ENCODE results near the gene SCEL.

Gene SCEL

GRCh38 chr13:77529501-77529840 lies 6.0 kb upstream of the SCEL start:
- TF ChIP-seq ZFX (IDR thresholded peaks at IDR 0.05) = no peak
- no peak for TF ChIP-seq CTCF (conservative IDR thresholded peaks at IDR 0.05)
- no peak overlapping the region for H3K27ac ChIP-seq

DNA sequence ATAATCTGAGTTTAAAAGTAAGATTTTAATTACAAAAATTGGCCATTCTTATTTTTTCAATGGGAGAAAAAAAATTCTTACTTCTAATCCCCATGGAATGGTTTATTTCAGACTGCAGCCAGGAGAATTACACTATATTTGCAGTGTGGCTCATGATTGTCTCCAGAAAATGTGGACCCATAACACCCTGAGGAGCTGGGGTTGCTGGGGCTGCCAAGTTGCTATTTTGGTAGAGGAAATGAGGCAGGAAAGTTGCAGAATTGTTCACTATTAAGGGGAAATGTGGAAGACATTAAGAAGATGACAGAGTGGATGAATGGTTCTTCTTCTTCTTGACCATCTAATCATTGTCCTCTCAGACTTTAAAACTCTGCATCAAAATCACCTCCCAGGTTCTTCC lies 4.6 kb upstream of the SCEL start:
- TF ChIP-seq CTCF (conservative IDR thresholded peaks at IDR 0.05) (no peak), ZFX (IDR thresholded peaks at IDR 0.05) (no peak)
- H3K27ac ChIP-seq = no peak overlapping the region

- H3K27ac ChIP-seq = no peak overlapping the region
- TF ChIP-seq ZFX (IDR thresholded peaks at IDR 0.05) (no peak), CTCF (conservative IDR thresholded peaks at IDR 0.05) (no peak)
Measured at GRCh38 chr13:77532983-77533382, 2.5 kb upstream of the SCEL start.

DNA sequence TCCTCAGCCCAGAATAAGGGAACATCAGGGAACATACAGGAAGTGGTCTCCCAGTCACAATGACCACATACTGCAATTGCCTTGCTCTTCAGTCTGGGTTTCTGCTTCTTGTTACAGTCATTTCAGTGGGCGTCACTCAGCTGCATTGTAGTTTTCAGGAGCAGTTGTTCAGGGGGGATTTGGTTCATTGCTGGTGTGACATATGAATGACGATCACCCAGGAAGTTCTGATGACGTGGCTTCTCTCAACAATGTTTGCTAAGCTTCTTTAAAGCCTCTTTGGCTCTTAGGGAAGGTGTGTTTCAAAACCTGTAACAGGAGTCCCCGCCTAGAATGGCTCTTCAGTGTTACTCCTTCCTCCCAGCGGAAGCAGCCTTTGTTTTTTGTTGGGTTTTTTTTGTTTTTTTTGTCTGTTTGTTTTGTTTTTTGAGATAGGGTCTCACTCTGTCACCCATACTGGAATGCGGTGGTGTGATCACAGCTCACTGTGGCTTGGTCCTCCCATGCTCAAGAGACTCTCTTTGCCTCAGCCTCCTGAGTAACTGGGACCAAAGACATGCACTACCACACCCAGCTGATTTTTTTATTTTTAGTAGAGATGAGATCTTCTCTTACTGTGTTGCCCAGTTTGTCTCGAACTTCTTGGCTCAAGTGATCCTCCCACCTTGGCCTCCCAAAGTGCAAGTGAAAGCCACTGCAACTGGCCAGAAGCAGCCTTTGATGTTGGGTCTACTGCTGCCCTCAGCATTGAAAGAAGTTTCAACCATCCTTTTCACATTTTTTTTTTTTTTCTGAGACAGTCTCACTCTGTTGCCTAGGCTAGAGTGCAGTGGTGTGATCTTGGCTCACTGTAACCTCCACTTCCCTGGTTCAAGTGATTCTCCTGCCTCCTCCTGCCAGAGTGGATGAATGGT lies 1.4 kb upstream of the SCEL start:
- no peak for TF ChIP-seq ZFX (IDR thresholded peaks at IDR 0.05)
- H3K27ac ChIP-seq = no peak overlapping the region; the same call in 1 of the 2 replicates

DNA sequence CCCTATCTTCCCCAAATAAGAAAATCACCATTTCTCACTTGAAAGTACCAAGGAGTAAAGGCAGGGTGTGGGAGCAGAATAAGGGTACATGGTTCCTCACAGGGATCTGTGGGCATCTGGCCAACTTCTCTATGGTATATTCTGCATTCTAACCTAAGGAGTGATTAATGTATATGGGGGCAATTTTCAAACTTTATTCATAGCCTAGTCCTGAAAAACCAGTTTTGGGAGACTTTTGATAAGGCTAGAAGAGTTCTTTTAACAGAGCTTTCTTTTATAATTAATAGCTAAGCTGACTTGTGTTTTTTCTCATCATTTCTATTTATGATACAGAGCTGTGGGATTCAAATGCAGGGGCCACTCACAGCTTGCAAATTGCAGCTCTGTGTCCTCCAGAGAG lies 852 bp downstream of the SCEL start:
- no peak for TF ChIP-seq ZFX (IDR thresholded peaks at IDR 0.05)
- TF ChIP-seq CTCF (conservative IDR thresholded peaks at IDR 0.05) = no peak
- no peak overlapping the region for H3K27ac ChIP-seq

- no peak overlapping the region for H3K27ac ChIP-seq
Measured at GRCh38 chr13:77537289-77537919, 1.9 kb downstream of the SCEL start.

GRCh38 chr13:77543711-77544110 lies 8.2 kb downstream of the SCEL start:
- TF ChIP-seq CTCF (conservative IDR thresholded peaks at IDR 0.05) (no peak), ZFX (IDR thresholded peaks at IDR 0.05) (no peak)
- H3K27ac ChIP-seq = no peak overlapping the region

More at GRCh38 chr13:77537289-77537919, 1.9 kb downstream of the SCEL start:
- TF ChIP-seq ZFX (IDR thresholded peaks at IDR 0.05) = no peak
- TF ChIP-seq CTCF (conservative IDR thresholded peaks at IDR 0.05) = no peak
